Ascending aorta (tissue), 2 donors: ENCODE results near the gene LCNL1. TPM values are rescaled to one million over a fixed set of nuclear protein-coding genes. Genes with fewer than 3 reads are reported as not detected.

Experiments used
- DNase-seq, 2 donors: peaks; one replicate each; pipeline ENCODE4 v3.0.0-alpha.2; 2019; ENCODE audit warnings: low spot score in 2 of 2
- H3K27ac ChIP-seq, 2 donors: fragments of 200-600 bp; sonication (generic); one replicate each; pipeline ENCODE4 v1.5.1; 2016 to 2017; ENCODE audit warnings: mild to moderate bottlenecking in 1 of 2
- H3K27me3 ChIP-seq: fragments of 200-600 bp; sonication (generic); one replicate; pipeline ENCODE4 v1.5.1; 2017
- H3K36me3 ChIP-seq, 2 donors: fragments of 200-600 bp; sonication (generic); one replicate each; pipeline ENCODE4 v1.5.1; 2016
- H3K4me1 ChIP-seq, 2 donors: fragments of 200-600 bp; sonication (generic); one replicate each; pipeline ENCODE4 v1.5.1; 2016 to 2017; ENCODE audit warnings: mild to moderate bottlenecking in 1 of 2
- H3K4me3 ChIP-seq, 2 donors: fragments of 200-600 bp; sonication (generic); one replicate each; pipeline ENCODE4 v1.5.1; 2016 to 2017; ENCODE audit warnings: mild to moderate bottlenecking in 1 of 2
- H3K9me3 ChIP-seq, 2 donors: fragments of 200-600 bp; sonication (generic); one replicate each; pipeline ENCODE4 v1.5.1; 2016
- CTCF ChIP-seq, 3 experiments: fragments of 200-600 bp in 2 of 3; fragments of 450-650 bp in 1 of 3; sonication (generic) in 2 of 3; IDR thresholded peaks; one replicate each; pipeline ENCODE4 v1.5.1; 2016 to 2019; ENCODE audit warnings: antibody characterized with exemption in 3 of 3, mild to moderate bottlenecking in 1 of 3, moderate library complexity in 1 of 3
- intact Hi-C: fragments of 100-400 bp; cut with DNase I; formaldehyde crosslinking; loops from one replicate; pipeline ENCODE4 v1.15.1; 2023
- total RNA-seq: library from RNA; depleted of rRNA; stranded (reverse); fragments of >200 nt; gene quantifications from one replicate; pipeline ENCODE4 v1.1.0, GENCODE V29; 2016

The LCNL1 gene
- total RNA-seq, 1 donor from 2014 or later, result not detected

DNA sequence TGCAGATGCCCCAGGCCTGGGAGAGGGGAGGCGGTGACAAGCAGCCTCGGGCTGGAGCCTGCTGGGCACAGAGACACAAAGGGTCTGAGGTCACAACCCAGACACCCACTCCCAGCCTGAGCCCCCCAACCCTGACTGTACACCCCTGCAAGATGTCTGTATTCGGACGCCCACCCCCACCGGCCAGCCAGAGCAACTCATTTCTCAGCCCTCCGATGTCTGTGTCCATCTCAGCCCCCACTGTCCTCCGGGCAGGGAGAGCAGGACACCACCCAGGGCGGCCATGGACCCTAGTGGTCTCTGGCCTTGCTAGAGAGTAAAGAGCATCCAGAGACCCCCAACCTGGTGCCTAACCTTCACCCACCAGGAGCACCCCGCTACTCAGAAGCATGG is 26.9 kb upstream of the LCNL1 start:
- DNase-seq, result no peak
- no peak for TF ChIP-seq CTCF (IDR thresholded peaks at IDR 0.05)
- Histone ChIP-seq H3K27me3 (no peaks in the 10 kb centered on the region), H3K27ac (no peak overlapping the region), H3K4me3 (no peak overlapping the region), H3K4me1 (peaks cover under 1% of the 10 kb centered on the region in 2 donors), H3K9me3 (no peaks in the 10 kb centered on the region), H3K36me3 (no peaks in the 10 kb centered on the region)
- intact Hi-C loops, result no loop called here

DNA sequence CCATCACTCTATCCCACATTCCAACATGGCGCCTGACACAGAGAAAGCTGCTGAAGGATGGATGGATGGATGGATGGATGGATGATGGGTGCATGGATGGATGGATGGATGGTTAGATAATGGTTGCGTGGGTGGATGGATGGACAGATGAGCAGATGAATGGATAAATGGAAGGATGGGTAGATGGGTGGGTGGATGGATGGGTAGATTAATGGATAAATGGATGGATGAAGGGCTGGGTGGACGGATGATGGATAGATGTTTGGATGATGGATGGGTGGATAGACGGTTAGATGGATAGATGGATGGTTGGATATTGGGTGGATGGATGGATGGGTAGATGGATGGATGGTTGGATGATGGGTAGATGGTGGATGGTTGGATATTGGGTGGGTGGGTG is 26.2 kb upstream of the LCNL1 start:
- H3K4me3 ChIP-seq, result no peak overlapping the region
- no peak for TF ChIP-seq CTCF (IDR thresholded peaks at IDR 0.05)
- H3K27me3 ChIP-seq, result no peaks in the 10 kb centered on the region
- intact Hi-C loops, result no loop called here
- H3K27ac ChIP-seq, result no peak overlapping the region
- H3K4me1 ChIP-seq, result peaks cover 5 to 7% of the 10 kb centered on the region in 2 donors
- DNase-seq, result no peak
- no peaks in the 10 kb centered on the region for H3K9me3 ChIP-seq
- no peaks in the 10 kb centered on the region for H3K36me3 ChIP-seq

- Histone ChIP-seq H3K36me3 (no peaks in the 10 kb centered on the region), H3K27me3 (no peaks in the 10 kb centered on the region), H3K9me3 (no peaks in the 10 kb centered on the region), H3K27ac (no peak overlapping the region), H3K4me3 (no peak overlapping the region), H3K4me1 (peaks cover 5 to 14% of the 10 kb centered on the region in 2 donors)
- TF ChIP-seq CTCF (IDR thresholded peaks at IDR 0.05), result no peak
- intact Hi-C loops, result no loop called here
- no peak for DNase-seq
Observed at GRCh38 chr9:136957461-136957860, 25.3 kb upstream of the LCNL1 start.

GRCh38 chr9:136957901-136958300 is 24.9 kb upstream of the LCNL1 start:
- DNase-seq, result no peak
- Histone ChIP-seq H3K27me3 (no peaks in the 10 kb centered on the region), H3K9me3 (no peaks in the 10 kb centered on the region), H3K36me3 (no peaks in the 10 kb centered on the region), H3K4me1 (peaks cover 5 to 14% of the 10 kb centered on the region in 2 donors), H3K27ac (no peak overlapping the region), H3K4me3 (no peak overlapping the region)
- TF ChIP-seq CTCF (IDR thresholded peaks at IDR 0.05), result no peak
- intact Hi-C loops, result no loop called here

GRCh38 chr9:136958473-136958872 is 24.3 kb upstream of the LCNL1 start:
- Histone ChIP-seq H3K9me3 (no peaks in the 10 kb centered on the region), H3K27ac (no peak overlapping the region), H3K4me3 (no peak overlapping the region), H3K4me1 (peaks cover 5 to 14% of the 10 kb centered on the region in 2 donors), H3K27me3 (no peaks in the 10 kb centered on the region), H3K36me3 (no peaks in the 10 kb centered on the region)
- intact Hi-C loops, result no loop called here
- TF ChIP-seq CTCF (IDR thresholded peaks at IDR 0.05), result no peak
- DNase-seq, result no peak
